ENCODE data around the gene MMP20. TPM values are rescaled to one million over a fixed set of nuclear protein-coding genes. Genes with fewer than 3 reads are reported as not detected.
A peak's percentile ranks its signal among the peaks of the same experiment; 100 is the strongest.

The MMP20 gene
- total and polyA plus RNA-seq, 2 of the 13 experiments (the other 11 are each of a cell fraction or from before 2014, with no cell fraction given) = 0.05 TPM; not detected in 1

DNA sequence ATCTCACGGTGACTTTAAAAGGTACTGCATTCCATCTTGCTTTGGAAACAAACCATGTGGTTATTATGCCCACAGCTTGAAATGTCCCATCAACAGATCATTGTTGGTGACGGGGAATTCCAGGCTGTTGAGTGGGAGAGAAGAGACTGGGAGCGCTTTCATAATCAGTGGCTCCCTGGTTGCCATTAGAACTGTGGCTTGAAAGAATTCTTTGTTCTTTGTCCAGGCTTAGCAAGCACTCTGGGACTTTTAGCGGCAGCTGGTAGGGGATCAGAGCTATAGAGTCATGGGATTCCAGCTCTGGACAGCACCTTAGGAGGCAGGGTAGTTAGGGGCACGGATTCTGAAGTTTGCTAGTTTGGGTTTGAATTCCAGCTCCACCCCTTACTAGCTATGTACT is 22.0 kb downstream of the MMP20 start (continued):
- TF ChIP-seq MTF1 (CRISPR knock-in tag; IDR thresholded peaks at IDR 0.05) (no peak), ZNF382 (CRISPR knock-in tag; IDR thresholded peaks at IDR 0.05; ENCODE audit: borderline replicate concordance) (no peak), TRIM24 (CRISPR knock-in tag; IDR thresholded peaks at IDR 0.05) (no peak), ZFX (CRISPR knock-in tag; IDR thresholded peaks at IDR 0.05; ENCODE audit: low read depth) (no peak), TBL1XR1 (IDR thresholded peaks at IDR 0.05; ENCODE audit: borderline replicate concordance, low read length, partially characterized antibody) (no peak), ZNF446 (CRISPR knock-in tag; IDR thresholded peaks at IDR 0.05) (no peak), STAG1 (CRISPR knock-in tag; IDR thresholded peaks at IDR 0.05) (no peak), SAP130 (CRISPR knock-in tag; IDR thresholded peaks at IDR 0.05; ENCODE audit: low read depth) (peak; percentile 67), ZNF724P (CRISPR knock-in tag; IDR thresholded peaks at IDR 0.05; ENCODE audit: borderline replicate concordance) (no peak), ZNF12 (CRISPR knock-in tag; IDR thresholded peaks at IDR 0.05) (no peak; the same call in 1 of the 2 replicates), ZNF709 (CRISPR knock-in tag; IDR thresholded peaks at IDR 0.05) (no peak), NFE2L2 (IDR thresholded peaks at IDR 0.05; ENCODE audit: low read length) (no peak), ZNF101 (CRISPR knock-in tag; IDR thresholded peaks at IDR 0.05; ENCODE audit: borderline replicate concordance, low read depth) (no peak), GPN1 (CRISPR knock-in tag; IDR thresholded peaks at IDR 0.05; ENCODE audit: borderline replicate concordance) (no peak), ZNF619 (CRISPR knock-in tag; IDR thresholded peaks at IDR 0.05) (no peak), ZNF160 (CRISPR knock-in tag; IDR thresholded peaks at IDR 0.05) (no peak), HNRNPUL1 (IDR thresholded peaks at IDR 0.05; ENCODE audit: low read depth, low read length) (no peak), ASH2L (IDR thresholded peaks at IDR 0.05; ENCODE audit: insufficient read length, low read depth, low read length) (peak; percentile 49), GLI4 (CRISPR knock-in tag; IDR thresholded peaks at IDR 0.05; ENCODE audit: borderline replicate concordance) (no peak), ZNF207 (IDR thresholded peaks at IDR 0.05; ENCODE audit: borderline replicate concordance) (no peak), CREM (IDR thresholded peaks at IDR 0.05) (peak; percentile 52; the same call in 1 of the 2 replicates), CREM (CRISPR knock-in tag; IDR thresholded peaks at IDR 0.05) (no peak)
- TF ChIP-seq, protein P1, sequence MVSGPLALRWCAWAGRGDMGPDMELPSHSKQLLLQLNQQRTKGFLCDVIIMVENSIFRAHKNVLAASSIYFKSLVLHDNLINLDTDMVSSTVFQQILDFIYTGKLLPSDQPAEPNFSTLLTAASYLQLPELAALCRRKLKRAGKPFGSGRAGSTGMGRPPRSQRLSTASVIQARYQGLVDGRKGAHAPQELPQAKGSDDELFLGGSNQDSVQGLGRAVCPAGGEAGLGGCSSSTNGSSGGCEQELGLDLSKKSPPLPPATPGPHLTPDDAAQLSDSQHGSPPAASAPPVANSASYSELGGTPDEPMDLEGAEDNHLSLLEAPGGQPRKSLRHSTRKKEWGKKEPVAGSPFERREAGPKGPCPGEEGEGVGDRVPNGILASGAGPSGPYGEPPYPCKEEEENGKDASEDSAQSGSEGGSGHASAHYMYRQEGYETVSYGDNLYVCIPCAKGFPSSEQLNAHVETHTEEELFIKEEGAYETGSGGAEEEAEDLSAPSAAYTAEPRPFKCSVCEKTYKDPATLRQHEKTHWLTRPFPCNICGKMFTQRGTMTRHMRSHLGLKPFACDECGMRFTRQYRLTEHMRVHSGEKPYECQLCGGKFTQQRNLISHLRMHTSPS (CRISPR knock-in tag; IDR thresholded peaks at IDR 0.05; ENCODE audit: low read depth) = no peak
- TF ChIP-seq, protein P2, sequence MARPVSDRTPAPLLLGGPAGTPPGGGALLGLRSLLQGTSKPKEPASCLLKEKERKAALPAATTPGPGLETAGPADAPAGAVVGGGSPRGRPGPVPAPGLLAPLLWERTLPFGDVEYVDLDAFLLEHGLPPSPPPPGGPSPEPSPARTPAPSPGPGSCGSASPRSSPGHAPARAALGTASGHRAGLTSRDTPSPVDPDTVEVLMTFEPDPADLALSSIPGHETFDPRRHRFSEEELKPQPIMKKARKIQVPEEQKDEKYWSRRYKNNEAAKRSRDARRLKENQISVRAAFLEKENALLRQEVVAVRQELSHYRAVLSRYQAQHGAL (CRISPR knock-in tag; IDR thresholded peaks at IDR 0.05; ENCODE audit: not compliant biosample characterization) = no peak
- TF ChIP-seq, protein P3, sequence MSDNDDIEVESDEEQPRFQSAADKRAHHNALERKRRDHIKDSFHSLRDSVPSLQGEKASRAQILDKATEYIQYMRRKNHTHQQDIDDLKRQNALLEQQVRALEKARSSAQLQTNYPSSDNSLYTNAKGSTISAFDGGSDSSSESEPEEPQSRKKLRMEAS (IDR thresholded peaks at IDR 0.05) = peak; percentile 40; the same call in 1 of the 2 replicates
- TF ChIP-seq, protein P4, sequence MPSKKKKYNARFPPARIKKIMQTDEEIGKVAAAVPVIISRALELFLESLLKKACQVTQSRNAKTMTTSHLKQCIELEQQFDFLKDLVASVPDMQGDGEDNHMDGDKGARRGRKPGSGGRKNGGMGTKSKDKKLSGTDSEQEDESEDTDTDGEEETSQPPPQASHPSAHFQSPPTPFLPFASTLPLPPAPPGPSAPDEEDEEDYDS (CRISPR knock-in tag; IDR thresholded peaks at IDR 0.05) = peak; percentile 11; the same call in 1 of the 2 replicates
- TF ChIP-seq, protein P5, sequence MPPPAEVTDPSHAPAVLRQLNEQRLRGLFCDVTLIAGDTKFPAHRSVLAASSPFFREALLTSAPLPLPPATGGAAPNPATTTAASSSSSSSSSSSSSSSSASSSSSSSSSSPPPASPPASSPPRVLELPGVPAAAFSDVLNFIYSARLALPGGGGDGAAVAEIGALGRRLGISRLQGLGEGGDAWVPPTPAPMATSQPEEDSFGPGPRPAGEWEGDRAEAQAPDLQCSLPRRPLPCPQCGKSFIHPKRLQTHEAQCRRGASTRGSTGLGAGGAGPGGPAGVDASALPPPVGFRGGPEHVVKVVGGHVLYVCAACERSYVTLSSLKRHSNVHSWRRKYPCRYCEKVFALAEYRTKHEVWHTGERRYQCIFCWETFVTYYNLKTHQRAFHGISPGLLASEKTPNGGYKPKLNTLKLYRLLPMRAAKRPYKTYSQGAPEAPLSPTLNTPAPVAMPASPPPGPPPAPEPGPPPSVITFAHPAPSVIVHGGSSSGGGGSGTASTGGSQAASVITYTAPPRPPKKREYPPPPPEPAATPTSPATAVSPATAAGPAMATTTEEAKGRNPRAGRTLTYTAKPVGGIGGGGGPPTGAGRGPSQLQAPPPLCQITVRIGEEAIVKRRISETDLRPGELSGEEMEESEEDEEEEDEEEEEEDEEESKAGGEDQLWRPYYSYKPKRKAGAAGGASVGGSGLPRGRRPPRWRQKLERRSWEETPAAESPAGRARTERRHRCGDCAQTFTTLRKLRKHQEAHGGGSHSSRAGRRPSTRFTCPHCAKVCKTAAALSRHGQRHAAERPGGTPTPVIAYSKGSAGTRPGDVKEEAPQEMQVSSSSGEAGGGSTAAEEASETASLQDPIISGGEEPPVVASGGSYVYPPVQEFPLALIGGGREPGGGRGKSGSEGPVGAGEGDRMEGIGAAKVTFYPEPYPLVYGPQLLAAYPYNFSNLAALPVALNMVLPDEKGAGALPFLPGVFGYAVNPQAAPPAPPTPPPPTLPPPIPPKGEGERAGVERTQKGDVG (CRISPR knock-in tag; IDR thresholded peaks at IDR 0.05; ENCODE audit: borderline replicate concordance) = no peak

All from HepG2 (cell line).